GM21717 (cell line): ENCODE data around the gene COL4A3.
A peak's percentile ranks its signal among the peaks of the same experiment; 100 is the strongest.

ENCODE experiments used
- ATAC-seq: cut with Tn5 transposase; IDR thresholded peaks from one replicate; pipeline ENCODE4 v1.9.1; 2021; ENCODE audit warnings: mild to moderate bottlenecking, moderate library complexity; ENCODE audit not compliant: unreplicated experiment

The COL4A3 gene

DNA sequence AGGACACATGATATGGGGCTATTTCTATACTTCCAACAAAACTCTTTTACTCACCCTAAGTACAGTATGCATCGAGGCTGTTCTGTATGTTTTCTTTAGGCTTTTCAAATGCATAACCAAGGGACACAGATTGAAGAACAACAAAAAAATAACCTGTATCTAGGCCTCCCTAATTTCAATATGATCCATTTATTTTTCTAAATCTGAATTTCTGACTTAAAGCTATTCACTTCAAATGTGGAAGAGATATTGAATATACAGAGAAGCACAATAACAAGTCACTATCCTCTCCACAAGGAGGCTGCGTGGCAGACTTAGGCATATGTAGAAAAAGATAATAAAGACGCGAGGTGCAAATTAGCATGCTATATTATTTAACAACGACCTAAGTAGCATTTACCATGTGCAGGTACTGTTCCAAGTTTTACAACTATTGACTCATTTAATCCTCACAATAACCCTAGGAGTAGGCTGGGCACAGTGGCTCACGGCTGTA is 121.4 kb downstream of the COL4A3 start:
- ATAC-seq: no peak

DNA sequence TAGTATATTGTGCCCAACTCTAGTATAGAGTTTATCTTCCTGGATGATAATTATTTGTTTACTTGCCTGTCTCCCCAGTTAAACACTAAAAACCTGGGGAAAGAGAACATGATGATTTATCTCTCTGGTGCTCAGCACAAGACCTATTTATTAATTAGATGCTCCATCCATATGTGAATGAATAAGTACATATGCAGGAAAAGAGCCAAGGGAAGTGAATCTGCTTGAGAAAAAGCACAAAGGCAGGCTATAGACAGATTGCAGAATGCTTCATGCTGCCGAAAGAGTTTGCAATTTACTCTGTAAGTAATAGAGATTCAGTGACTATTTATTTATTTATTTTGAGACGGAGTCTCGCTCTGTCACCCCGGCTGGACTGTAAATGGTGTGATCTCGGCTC is 123.3 kb downstream of the COL4A3 start:
- ATAC-seq: no peak

DNA sequence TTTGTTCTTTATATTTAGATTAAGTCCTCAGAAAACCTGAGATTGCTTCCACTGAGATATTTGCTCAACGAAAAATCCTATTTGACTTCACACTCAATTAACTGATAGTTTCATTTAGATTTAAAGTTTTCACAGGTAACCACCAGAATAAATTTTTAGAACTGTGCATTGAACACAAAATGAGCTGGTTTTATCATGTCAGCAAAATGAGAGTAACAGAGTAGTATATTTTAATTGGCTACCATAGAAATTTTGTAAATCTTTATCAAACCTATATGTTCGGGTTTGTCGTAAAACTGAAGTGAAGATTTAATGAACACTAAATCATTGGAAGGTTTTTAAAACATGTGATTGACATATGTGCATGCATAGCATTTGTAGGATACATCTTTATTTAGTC is 127.9 kb downstream of the COL4A3 start:
- no peak for ATAC-seq

DNA sequence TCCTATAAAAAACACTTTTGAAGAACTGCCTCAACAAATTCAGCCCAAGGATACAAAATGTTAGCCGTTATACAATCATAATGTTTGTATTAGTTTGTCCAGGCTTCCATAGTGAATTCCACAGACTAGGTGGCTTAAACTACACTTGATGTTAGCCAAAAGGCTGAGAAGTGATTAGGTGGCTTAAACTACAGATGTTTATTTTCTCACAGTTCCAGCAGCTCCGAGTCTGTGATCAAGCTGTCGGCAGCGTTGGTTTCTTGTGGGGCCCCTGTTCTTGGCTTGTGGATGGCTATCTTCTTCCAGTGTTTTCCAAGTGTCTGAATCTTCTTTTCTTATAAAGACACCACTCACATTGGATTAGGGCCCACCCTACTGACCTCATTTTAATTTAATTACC is 129.1 kb downstream of the COL4A3 start:
- no peak for ATAC-seq

DNA sequence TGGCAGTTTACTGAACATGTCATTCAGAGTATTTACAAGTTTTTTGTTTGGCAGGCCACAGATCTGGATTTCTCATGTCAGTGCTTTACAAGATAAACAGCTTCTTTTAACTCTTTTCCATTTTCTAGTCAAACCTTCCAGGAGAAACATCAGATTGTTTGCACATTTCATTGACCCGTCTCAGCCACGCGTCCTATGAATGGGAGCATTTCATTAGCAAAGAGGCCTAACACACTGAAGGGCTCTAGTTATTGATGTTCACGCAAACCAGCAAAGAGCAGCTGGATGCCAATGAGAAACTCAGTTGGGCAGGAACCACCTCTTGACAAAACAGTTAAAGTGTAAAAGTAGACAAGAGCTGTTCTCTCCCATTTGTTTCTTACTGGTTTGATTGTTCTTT is 131.4 kb downstream of the COL4A3 start:
- ATAC-seq: no peak

DNA sequence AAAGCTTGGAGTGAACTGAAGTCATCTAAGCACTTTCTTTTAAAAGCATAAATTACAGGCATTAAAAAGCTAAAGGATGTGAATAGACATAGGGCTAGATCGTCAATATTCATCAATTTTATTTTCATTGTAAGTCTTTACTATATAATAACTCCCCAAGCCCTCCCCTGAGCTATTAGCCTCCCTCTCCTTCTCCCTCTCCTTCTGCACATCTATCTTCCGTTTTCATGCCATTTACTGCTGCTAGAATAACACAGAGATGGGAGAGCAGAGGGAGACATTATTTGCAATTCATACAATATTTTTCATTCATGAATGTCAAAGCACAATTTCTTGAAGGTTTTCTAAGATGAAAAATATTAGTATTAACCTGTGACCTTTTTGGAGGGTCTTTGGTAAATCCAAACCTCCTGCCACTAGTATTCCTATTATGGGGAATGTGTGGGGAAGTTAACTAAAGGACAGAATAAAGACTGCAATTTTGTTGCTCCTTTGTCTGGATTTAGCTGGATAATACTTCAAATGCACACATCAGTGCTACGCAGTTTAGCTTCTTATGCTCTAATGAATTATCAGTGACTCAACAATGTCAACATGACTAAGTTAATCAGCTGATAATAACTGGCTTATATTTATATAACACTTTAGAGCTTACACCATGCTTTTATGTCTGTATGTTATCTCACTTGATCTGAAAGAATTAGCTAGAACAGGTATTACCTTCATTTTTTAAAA is 132.4 kb downstream of the COL4A3 start:
- ATAC-seq: no peak

DNA sequence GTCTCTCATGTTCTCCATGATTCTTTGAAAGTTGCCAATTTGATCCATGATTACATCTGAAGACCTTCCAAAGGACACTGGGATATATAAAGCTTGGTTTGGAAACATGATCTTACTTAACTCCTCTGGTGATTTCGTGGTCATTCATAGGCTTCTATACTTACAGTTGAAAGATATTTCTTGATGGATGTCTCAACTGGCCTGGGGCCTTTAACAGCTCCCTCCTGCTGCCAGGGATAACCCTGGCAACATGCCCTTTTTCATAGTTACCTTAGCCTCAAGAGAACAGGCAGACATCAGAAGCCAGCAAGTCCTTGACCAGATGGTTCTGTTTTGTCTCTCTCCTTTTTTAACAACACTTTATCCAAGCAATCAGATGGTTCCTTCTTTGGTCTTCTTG is 137.1 kb downstream of the COL4A3 start:
- no peak for ATAC-seq

DNA sequence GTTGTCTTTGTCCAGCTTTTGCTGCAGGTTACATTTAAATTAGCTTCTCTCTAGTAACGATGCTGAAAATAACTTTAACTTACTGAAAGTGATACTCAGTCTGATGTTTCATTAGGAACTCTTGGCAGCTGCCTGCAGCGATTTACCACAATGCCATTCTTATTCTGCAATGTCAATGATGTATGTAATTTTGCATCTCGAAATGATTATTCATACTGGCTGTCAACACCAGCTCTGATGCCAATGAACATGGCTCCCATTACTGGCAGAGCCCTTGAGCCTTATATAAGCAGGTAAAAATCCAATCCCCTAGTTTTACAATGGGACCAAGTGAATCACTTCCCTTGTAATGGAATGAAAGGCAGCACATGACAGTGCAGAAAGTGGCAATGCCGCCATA is 144.4 kb downstream of the COL4A3 start:
- peak; percentile 94 for ATAC-seq

DNA sequence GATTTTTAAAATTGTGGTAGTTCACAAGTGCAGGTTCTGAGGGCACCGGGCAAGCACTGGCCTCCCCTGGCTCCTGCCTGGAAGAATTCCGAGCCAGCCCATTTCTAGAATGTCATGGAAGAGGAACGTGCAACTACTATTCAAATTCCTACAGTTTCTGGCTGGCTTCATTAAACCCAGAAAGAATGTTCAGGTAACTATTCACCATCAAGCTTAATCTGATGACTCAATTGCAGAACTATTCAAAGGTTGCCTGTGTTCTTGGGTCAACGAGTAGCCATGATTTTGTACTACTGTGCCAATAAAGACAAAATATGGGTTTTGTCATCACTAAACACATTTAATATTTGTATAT is 146.3 kb downstream of the COL4A3 start:
- ATAC-seq: no peak

DNA sequence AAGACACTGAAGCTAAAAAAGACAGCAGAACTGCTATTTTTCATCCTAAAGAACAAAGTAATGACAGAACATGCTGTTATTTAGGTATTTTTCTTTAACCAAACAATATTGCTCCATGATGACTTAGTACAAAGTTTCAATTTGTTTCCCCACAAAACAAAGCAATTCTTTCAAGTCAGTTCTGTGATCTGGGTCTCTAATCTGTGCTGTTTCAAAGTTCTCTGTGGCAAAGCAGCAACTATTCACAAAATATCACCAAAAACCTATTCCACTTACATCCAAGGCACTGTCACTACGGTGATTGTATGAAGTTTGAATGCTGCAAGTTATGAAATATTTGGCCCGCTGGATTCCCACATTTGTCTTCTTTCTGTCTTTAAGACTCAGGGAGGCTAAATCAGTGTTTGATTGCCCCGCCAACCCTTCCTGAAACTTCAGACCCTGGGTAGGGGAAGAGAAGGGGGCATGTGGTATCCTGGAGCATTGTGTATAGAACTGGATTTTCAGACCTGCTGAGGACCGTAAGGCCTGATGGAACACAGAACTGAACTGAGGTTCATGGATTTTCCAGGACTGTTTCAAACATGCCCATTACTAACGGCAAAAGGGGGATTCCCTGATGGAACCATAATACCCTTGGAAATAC is 147.6 kb downstream of the COL4A3 start:
- ATAC-seq: no peak

DNA sequence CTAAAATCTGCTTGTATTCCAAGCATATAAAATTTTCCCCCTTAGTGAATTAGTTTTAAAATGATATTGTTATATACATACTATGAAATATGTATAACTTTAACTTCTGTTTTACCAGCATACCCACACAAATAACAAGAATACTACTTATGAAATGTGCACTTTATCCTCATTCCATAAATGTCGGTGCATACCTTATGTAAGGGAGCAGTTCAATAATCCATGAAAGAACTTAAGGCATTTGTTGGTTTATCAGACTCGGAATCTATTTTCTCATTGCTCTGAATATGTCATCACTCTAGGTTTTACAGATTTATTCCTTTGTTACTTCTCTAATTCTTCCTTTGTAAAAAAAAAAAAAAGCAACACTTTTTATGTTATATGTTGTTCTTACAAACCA is 148.2 kb downstream of the COL4A3 start:
- no peak for ATAC-seq

DNA sequence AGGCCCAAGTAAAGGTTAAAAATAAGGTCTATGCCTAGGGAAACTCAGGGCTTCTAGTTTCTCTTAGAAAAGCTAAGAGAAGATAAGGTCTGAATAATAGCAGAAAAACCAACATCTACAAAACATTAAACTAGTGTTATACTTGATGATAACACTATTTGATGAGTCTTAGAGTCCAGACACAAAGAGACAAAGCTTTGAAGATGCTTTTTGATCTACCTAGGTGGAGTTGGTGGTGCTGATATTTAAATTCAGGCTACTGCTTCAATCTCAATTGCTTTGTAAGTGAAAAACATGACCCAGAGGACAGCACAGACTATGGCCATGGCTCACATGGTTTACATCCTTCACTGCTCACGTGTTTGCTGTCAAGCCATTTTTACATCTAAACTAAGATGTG is 148.9 kb downstream of the COL4A3 start:
- ATAC-seq: no peak

DNA sequence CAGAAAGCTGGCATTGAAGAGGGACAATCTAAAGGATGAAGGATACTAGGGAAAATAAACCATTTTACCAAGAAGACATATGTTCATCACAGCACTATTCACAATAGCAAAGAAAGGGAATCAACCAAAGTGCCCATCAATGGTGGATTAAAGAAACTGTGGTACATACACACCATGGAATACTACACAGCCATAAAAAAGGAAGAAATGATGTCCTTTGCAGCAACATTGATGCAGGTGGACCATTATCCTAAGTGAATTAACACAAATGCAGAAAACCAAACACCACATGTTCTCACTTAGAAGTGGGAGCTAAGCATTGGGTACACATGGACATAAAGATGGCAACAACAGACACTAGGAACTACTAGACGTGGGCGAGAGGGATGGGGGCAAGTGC is 153.4 kb downstream of the COL4A3 start:
- no peak for ATAC-seq

DNA sequence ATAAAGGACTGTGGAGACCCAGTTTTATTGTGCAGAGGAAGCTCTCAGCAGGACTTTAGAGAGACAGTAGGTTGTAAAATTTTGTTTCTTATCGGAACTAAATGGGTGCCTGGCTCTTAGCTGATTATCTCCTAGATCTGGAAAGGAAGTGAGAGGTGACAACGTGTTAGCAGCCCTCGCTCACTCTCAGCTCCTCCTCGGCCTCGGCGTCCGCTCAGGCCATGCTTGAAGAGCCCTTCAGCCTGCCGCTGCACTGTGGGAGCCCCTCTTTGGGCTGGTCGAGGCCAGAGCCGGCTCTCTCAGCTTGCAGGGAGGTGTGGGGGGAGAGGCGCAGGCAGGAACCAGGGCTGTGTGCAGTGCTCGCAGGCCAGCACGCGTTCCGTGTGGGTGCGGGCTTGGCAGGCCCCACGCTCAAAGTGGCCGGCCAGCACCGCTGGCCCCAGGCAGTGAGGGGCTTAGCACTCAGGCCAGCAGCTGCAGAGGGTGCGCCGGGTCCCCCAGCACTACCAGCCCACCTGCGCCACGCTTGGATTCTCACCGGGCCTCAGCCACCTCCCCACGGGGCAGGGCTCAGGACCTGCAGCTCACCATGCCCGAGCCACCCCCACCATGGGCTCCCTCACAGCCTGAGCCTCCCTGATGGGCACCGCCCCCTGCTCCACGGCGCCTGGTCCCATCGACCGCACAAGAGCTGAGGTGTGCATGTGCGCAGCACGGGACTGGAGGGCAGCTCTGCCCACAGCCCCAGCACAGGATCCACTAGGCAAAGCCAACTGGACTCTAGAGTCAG is 156.1 kb downstream of the COL4A3 start:
- no peak for ATAC-seq

DNA sequence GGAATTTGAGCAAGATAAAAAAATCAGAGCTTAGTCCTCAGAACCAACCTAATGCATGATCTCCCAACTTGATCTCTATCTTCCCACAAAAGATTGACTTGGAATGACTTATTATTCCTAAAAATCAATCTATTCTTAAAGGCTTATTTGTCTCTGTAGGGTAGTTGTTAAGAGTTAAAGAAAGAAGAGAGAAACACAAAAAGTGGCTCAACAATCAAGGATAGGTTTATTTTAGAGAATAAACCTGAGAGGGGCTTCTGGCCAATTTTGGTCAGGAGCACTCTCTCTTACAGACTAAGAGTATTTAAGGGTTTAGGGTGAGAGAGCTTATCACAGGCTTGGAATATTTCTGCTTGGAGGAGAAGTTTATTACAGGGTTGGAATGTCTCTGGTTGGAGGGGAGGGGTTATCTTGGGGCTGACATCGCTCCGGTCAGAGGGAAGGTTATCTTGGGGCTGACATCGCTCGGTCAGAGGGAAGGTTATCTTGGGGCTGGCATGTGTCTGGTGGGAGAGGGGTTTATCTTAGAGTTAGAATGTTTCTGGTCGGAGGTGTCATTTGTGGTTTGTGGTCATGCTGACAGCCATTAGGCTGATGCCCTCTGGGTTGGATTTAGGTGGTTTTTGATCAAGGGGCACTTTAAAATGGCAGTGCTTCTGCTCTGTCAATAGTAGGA is 158.2 kb downstream of the COL4A3 start:
- no peak for ATAC-seq

DNA sequence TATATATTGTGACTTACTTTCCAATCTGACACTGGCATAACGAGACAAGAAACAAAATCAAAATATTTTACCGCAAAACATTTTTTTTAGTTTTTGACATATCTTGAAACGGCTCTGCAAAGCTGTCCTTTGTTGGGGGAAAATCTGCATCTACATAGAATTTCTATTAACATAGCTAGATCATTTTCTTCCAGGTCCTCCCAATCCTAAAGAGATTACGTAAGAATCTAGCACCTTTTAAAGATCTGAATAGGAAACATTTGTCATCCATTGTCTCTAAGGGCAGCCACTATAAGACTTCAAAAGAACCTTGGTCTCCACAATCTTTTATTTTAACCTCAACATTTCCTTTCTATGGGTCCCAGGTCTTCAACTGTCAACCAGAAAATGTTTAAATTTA is 159.4 kb downstream of the COL4A3 start:
- ATAC-seq: no peak

DNA sequence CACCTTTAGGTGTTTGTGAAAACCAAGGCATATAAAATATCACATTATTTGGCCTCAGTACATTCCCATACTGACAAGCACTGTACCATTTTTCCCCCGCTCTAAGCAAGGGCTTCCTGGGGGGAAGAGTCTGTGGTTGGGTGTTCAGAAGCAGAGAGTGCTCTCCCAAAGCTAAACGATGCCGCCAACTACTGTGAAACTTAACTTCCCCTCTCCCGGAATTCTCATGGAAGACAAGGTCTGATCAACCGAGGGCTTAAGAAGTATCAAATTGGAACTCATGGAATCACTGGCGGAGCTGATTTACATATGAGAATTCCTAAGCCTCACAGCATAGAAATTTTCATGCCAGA is 160.2 kb downstream of the COL4A3 start:
- ATAC-seq: peak; percentile 16

DNA sequence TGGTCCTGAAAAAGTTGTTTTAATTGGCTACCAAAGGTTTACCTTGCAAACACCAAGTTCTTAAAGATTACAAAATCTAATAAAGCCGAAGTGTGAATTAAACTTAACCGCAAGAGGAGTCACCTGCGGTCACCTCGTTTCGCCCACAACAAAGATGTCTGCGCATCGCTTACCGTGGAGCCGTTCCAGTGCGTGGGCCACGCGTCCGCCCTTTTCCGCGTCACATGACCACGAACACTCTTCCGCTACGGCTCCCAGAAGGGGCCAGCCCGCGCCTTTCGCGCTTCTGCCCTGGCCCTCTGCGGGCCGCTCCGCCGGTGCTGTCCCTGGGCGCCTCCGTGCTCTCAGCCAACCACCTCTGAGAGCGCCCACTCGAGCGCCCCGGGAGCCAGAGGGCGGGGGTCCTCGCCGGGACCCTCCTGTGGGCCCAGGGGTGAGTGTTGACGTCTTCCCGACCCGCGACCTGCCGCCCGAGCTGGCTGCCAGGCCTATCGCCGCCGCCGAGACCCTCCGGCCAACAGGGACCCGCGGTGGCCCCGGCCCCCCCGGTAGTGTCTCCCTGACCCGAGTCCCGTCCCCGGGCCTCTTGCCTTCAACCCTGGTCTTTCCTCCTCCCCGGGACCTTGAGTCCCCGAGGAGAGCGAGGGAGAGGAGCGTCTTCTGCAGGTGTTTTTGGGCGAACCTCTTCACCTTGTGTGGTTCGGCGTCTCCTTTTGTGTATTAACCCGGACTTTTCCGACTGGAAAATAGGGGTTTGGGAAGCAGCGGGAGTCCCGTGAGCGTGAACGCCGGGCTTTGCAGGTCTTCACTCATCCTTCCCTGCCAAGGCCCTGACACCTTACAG is 160.8 kb downstream of the COL4A3 start, which contains the start of gene MFF:
Gene MFF, plus strand, starts transcription at position 257 of the 844 bp plus-strand sequence. CDS start 5,415 bp downstream, outside the sequence.
- peak; percentile 97 for ATAC-seq

DNA sequence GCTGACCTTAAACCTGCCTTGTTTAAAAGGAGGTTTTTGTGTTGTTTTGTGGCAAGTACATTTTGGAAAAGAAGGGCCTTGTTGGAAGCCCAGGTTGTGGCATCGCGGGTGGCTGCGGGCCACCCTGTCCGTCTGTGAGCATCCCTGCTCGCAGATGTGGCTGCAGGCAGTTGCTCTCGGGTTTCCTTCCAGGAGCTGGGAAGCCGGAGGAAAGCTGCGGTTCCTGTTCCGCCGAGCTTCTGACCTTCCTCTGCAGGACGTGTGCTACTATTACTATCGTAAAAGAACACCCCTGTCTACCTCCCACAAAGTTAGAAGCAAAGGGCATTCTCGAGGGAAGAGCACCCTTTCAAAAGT is 161.4 kb downstream of the COL4A3 start:
- ATAC-seq: peak; percentile 14

DNA sequence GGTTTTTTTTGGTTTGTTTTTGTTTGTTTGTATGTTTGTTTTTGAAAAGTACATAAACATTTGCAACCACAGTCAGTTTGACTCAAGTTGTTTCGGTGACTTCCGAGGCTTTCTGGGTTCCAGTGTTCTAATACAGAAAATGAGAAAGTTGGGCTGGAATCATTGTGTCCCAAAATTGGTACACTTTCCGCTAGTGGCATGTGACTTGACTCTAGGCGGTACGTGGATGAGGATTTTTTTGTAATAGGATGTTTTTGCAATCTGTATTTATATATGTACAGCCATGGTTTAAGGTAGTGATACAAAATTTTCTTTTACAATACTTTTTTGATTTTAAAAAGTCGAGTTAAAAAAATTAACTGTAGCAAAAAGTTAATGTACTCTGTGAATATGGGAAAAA is 162.4 kb downstream of the COL4A3 start:
- ATAC-seq: no peak

DNA sequence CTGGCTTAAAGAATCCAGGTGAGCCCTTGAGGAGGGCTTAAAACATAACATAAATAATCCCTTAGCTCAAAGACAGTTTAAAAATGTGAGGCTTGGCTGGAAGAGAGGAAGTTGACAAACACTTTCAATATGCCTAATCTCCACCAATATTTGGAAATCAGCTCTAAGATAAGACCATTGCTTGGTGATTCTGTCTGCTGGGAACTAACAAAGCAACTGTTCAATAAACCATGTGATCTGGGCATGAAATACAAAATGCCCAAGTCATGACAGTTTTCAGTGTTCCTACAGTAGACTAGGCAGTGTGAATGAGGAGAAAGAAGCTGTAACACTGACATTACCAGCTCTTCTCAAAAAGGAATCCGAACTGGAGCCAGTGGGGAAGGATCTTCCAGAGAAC is 171.3 kb downstream of the COL4A3 start:
- no peak for ATAC-seq
